ENCODE data around the gene CNTN1.

The CNTN1 gene

GRCh38 chr12:40760821-40761220, 68.6 kb downstream of the CNTN1 start:
- H3K4me3 ChIP-seq (ENCODE audit: low read depth, low read length) = no peak overlapping the region
- DNase-seq (ENCODE audit: low read depth) = no peak
- no peak for TF ChIP-seq CTCF (conservative IDR thresholded peaks at IDR 0.05; ENCODE audit: low read depth, low read length)

- H3K4me3 ChIP-seq (ENCODE audit: low read depth, low read length) = no peak overlapping the region
- no peak for DNase-seq (ENCODE audit: low read depth)
- TF ChIP-seq CTCF (conservative IDR thresholded peaks at IDR 0.05; ENCODE audit: low read depth, low read length) = no peak
Observed at GRCh38 chr12:40762072-40762471, 69.8 kb downstream of the CNTN1 start.

GRCh38 chr12:40768125-40768864, 76.1 kb downstream of the CNTN1 start:
- TF ChIP-seq CTCF (conservative IDR thresholded peaks at IDR 0.05; ENCODE audit: low read depth, low read length) = no peak
- no peak for DNase-seq (ENCODE audit: low read depth)
- H3K4me3 ChIP-seq (ENCODE audit: low read depth, low read length) = no peak overlapping the region

GRCh38 chr12:40769846-40770245, 77.6 kb downstream of the CNTN1 start:
- no peak overlapping the region for H3K4me3 ChIP-seq (ENCODE audit: low read depth, low read length)
- TF ChIP-seq CTCF (conservative IDR thresholded peaks at IDR 0.05; ENCODE audit: low read depth, low read length) = no peak
- DNase-seq (ENCODE audit: low read depth) = no peak

GRCh38 chr12:40770781-40771180, 78.5 kb downstream of the CNTN1 start:
- DNase-seq (ENCODE audit: low read depth) = no peak
- H3K4me3 ChIP-seq (ENCODE audit: low read depth, low read length) = no peak overlapping the region
- TF ChIP-seq CTCF (conservative IDR thresholded peaks at IDR 0.05; ENCODE audit: low read depth, low read length) = no peak

GRCh38 chr12:40775661-40776060, 83.4 kb downstream of the CNTN1 start:
- DNase-seq (ENCODE audit: low read depth) = peak; percentile 8
- no peak for TF ChIP-seq CTCF (conservative IDR thresholded peaks at IDR 0.05; ENCODE audit: low read depth, low read length)
- H3K4me3 ChIP-seq (ENCODE audit: low read depth, low read length) = no peak overlapping the region

- no peak for DNase-seq (ENCODE audit: low read depth)
- TF ChIP-seq CTCF (conservative IDR thresholded peaks at IDR 0.05; ENCODE audit: low read depth, low read length) = no peak
- no peak overlapping the region for H3K4me3 ChIP-seq (ENCODE audit: low read depth, low read length)
Observed at GRCh38 chr12:40784102-40784501, 91.9 kb downstream of the CNTN1 start.
